ENCODE measurements around the gene PPP6R2. TPM values are rescaled to one million over a fixed set of nuclear protein-coding genes. Genes with fewer than 3 reads are reported as not detected.

Gene PPP6R2
- total RNA-seq, 1 experiment from 2014 or later = 47.8 TPM

- ChIA-PET POLR2A (no interaction called here), CTCF (interaction anchor here (0.8 to 1.6 kb wide), 2 partner anchors 57 to 99 kb away, joined by 3 to 5 read pairs; no protein-coding TSS in a partner anchor)
- ATAC-seq = no peak; the same call in 1 of the 2 replicates
- H3K27ac Mint-ChIP-seq = no peak overlapping the region
- no peak overlapping the region for H3K4me3 Mint-ChIP-seq
- no peaks in the 10 kb centered on the region for H3K4me1 Mint-ChIP-seq
- no peak for DNase-seq (ENCODE audit: low spot score)
- no peaks in the 10 kb centered on the region for H3K27me3 Mint-ChIP-seq (ENCODE audit: low read depth)
- TF ChIP-seq ERG (CRISPR knock-in tag; IDR thresholded peaks at IDR 0.05) (no peak), ZMAT4 (CRISPR knock-in tag; IDR thresholded peaks at IDR 0.05) (no peak), TEAD1 (CRISPR knock-in tag; IDR thresholded peaks at IDR 0.05) (no peak), HMGA2 (CRISPR knock-in tag; IDR thresholded peaks at IDR 0.05) (no peak), GTF2I (CRISPR knock-in tag; conservative IDR thresholded peaks at IDR 0.05) (no peak), TP53 (CRISPR knock-in tag; IDR thresholded peaks at IDR 0.05) (no peak), ZBTB43 (CRISPR knock-in tag; IDR thresholded peaks at IDR 0.05) (no peak), NR3C1 (CRISPR knock-in tag; conservative IDR thresholded peaks at IDR 0.05; ENCODE audit: low read depth) (no peak), NR2C2 (CRISPR knock-in tag; IDR thresholded peaks at IDR 0.05) (no peak), MXD4 (CRISPR knock-in tag; IDR thresholded peaks at IDR 0.05; ENCODE audit: borderline replicate concordance) (no peak), CDX4 (CRISPR knock-in tag; IDR thresholded peaks at IDR 0.05; ENCODE audit: borderline replicate concordance) (no peak), SMAD4 (CRISPR knock-in tag; IDR thresholded peaks at IDR 0.05) (no peak), ZNF671 (CRISPR knock-in tag; IDR thresholded peaks at IDR 0.05) (no peak), RELA (CRISPR knock-in tag; IDR thresholded peaks at IDR 0.05; ENCODE audit: borderline replicate concordance) (no peak), ATF1 (CRISPR knock-in tag; IDR thresholded peaks at IDR 0.05) (no peak), ATF6 (CRISPR knock-in tag; IDR thresholded peaks at IDR 0.05) (no peak), ETV6 (CRISPR knock-in tag; IDR thresholded peaks at IDR 0.05) (no peak), ZBTB21 (CRISPR knock-in tag; IDR thresholded peaks at IDR 0.05; ENCODE audit: borderline replicate concordance) (no peak), TCF7 (CRISPR knock-in tag; IDR thresholded peaks at IDR 0.05; ENCODE audit: low read depth) (no peak), ZNF263 (CRISPR knock-in tag; IDR thresholded peaks at IDR 0.05; ENCODE audit: low read depth) (no peak)
- no peaks in the 10 kb centered on the region; the same call in 1 of the 2 replicates for H3K36me3 Mint-ChIP-seq
- H3K9me3 Mint-ChIP-seq = no peaks in the 10 kb centered on the region
Measured at GRCh38 chr22:50440544-50441249, 97.6 kb downstream of the PPP6R2 start.

GRCh38 chr22:50441428-50441993 lies 98.4 kb downstream of the PPP6R2 start:
- Mint-ChIP-seq H3K9me3 (no peaks in the 10 kb centered on the region), H3K4me3 (no peak overlapping the region), H3K27me3 (ENCODE audit: low read depth) (no peaks in the 10 kb centered on the region), H3K36me3 (no peaks in the 10 kb centered on the region; the same call in 1 of the 2 replicates), H3K4me1 (no peaks in the 10 kb centered on the region), H3K27ac (no peak overlapping the region)
- CTCF ChIA-PET = interaction anchor here (1.2 kb wide), 1 partner anchor 42 kb away, joined by 3 read pairs; no protein-coding TSS in a partner anchor
- POLR2A ChIA-PET = interaction anchor here (0.6 kb wide), 1 partner anchor 179 kb away, joined by 5 read pairs; no protein-coding TSS in a partner anchor
- DNase-seq (ENCODE audit: low spot score) (no peak), ATAC-seq (no peak)
- TF ChIP-seq PRDM15 (CRISPR knock-in tag; IDR thresholded peaks at IDR 0.05) (no peak), FOXJ3 (CRISPR knock-in tag; IDR thresholded peaks at IDR 0.05; ENCODE audit: borderline replicate concordance) (no peak), MAX (CRISPR knock-in tag; IDR thresholded peaks at IDR 0.05) (no peak), EMX1 (CRISPR knock-in tag; IDR thresholded peaks at IDR 0.05) (no peak)
